ENCODE results near the gene SLC24A4. TPM values are rescaled to one million over a fixed set of nuclear protein-coding genes. Genes with fewer than 3 reads are reported as not detected.

Gene SLC24A4
- total RNA-seq, 1 donor from 2014 or later = not detected

- Histone ChIP-seq H3K4me3 (ENCODE audit: low read depth, low read length) (no peak overlapping the region), H3K36me3 (ENCODE audit: control insufficient read depth, insufficient read depth, low read length) (no peaks in the 10 kb centered on the region)
- DNase-seq (ENCODE audit: low read depth) = no peak
Measured at GRCh38 chr14:92461891-92462290, 138.9 kb downstream of the SLC24A4 start.

GRCh38 chr14:92462568-92462967 lies 139.6 kb downstream of the SLC24A4 start:
- no peak overlapping the region for H3K4me3 ChIP-seq (ENCODE audit: low read depth, low read length)
- TF ChIP-seq CTCF (IDR thresholded peaks at IDR 0.05; ENCODE audit: insufficient read depth, low read length, poor library complexity, severe bottlenecking) = no peak
- no peaks in the 10 kb centered on the region for H3K36me3 ChIP-seq (ENCODE audit: control insufficient read depth, insufficient read depth, low read length)
- H3K27me3 ChIP-seq (ENCODE audit: control insufficient read depth, insufficient read depth, low read length) = no peaks in the 10 kb centered on the region
- DNase-seq (ENCODE audit: low read depth) = no peak

More at GRCh38 chr14:92461891-92462290, 138.9 kb downstream of the SLC24A4 start:
- H3K27me3 ChIP-seq (ENCODE audit: control insufficient read depth, insufficient read depth, low read length) = no peaks in the 10 kb centered on the region
- TF ChIP-seq CTCF (IDR thresholded peaks at IDR 0.05; ENCODE audit: insufficient read depth, low read length, poor library complexity, severe bottlenecking) = no peak

DNA sequence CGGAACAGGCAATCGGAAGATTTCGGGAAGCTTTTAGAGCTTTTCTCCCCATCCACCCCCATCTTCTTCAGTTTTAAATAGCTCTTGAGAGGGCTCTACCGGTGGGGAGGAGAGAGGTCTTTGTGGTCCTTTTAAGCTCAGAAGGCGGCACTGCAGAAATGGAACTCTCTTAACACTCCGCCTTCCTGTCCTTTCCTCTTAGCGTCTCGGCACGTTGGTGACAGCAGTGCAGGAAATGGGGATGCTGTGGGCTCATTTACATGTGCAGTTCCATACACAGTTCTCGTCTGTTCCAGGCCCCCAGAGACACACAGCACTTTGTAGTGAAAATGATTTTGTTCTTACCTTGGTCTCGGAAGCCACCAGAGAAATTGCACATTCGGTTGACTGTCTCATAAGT lies 140.2 kb downstream of the SLC24A4 start:
- TF ChIP-seq CTCF (IDR thresholded peaks at IDR 0.05; ENCODE audit: insufficient read depth, low read length, poor library complexity, severe bottlenecking) = no peak
- H3K4me3 ChIP-seq (ENCODE audit: low read depth, low read length) = no peak overlapping the region
- H3K27me3 ChIP-seq (ENCODE audit: control insufficient read depth, insufficient read depth, low read length) = no peaks in the 10 kb centered on the region
- DNase-seq (ENCODE audit: low read depth) = no peak
- H3K36me3 ChIP-seq (ENCODE audit: control insufficient read depth, insufficient read depth, low read length) = no peaks in the 10 kb centered on the region

DNA sequence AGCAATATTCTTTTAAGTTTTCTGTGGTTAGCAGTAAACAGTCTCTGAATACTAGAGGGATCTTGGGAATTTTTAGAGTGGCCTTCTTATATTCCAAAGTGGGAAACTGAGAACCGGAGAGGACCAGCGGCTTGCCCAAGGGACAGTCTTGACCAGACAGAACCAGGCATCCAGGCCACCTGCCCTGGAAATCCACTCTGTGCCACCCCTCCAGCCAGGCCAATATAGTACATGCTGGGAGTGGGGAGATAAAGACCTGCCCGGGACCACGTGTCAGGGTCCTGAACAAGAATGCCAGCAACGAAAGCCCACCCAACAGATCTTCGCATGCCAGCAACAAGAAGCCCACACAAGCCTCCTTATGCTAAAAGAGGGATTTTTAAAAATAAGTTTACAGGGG lies 141.2 kb downstream of the SLC24A4 start:
- no peak for TF ChIP-seq CTCF (IDR thresholded peaks at IDR 0.05; ENCODE audit: insufficient read depth, low read length, poor library complexity, severe bottlenecking)
- no peak for DNase-seq (ENCODE audit: low read depth)
- H3K36me3 ChIP-seq (ENCODE audit: control insufficient read depth, insufficient read depth, low read length) = no peaks in the 10 kb centered on the region
- no peaks in the 10 kb centered on the region for H3K27me3 ChIP-seq (ENCODE audit: control insufficient read depth, insufficient read depth, low read length)
- no peak overlapping the region for H3K4me3 ChIP-seq (ENCODE audit: low read depth, low read length)

- no peak for DNase-seq (ENCODE audit: low read depth)
- Histone ChIP-seq H3K27me3 (ENCODE audit: control insufficient read depth, insufficient read depth, low read length) (no peaks in the 10 kb centered on the region), H3K4me3 (ENCODE audit: low read depth, low read length) (no peak overlapping the region), H3K36me3 (ENCODE audit: control insufficient read depth, insufficient read depth, low read length) (no peaks in the 10 kb centered on the region)
- no peak for TF ChIP-seq CTCF (IDR thresholded peaks at IDR 0.05; ENCODE audit: insufficient read depth, low read length, poor library complexity, severe bottlenecking)
Measured at GRCh38 chr14:92464716-92465115, 141.8 kb downstream of the SLC24A4 start.

- no peak for TF ChIP-seq CTCF (IDR thresholded peaks at IDR 0.05; ENCODE audit: insufficient read depth, low read length, poor library complexity, severe bottlenecking)
- Histone ChIP-seq H3K36me3 (ENCODE audit: control insufficient read depth, insufficient read depth, low read length) (no peaks in the 10 kb centered on the region), H3K4me3 (ENCODE audit: low read depth, low read length) (no peak overlapping the region), H3K27me3 (ENCODE audit: control insufficient read depth, insufficient read depth, low read length) (no peaks in the 10 kb centered on the region)
- DNase-seq (ENCODE audit: low read depth) = no peak
Measured at GRCh38 chr14:92465353-92466055, 142.5 kb downstream of the SLC24A4 start.

Data from kidney epithelial cell (primary cell).